ENCODE data around the gene MRPL45. TPM values are rescaled to one million over a fixed set of nuclear protein-coding genes. Genes with fewer than 3 reads are reported as not detected.

The MRPL45 gene
- total and polyA plus RNA-seq, 9 of the 15 experiments (the other 6 are each of a cell fraction or from before 2014, with no cell fraction given): 48.4 to 228 (median 76.8) TPM

DNA sequence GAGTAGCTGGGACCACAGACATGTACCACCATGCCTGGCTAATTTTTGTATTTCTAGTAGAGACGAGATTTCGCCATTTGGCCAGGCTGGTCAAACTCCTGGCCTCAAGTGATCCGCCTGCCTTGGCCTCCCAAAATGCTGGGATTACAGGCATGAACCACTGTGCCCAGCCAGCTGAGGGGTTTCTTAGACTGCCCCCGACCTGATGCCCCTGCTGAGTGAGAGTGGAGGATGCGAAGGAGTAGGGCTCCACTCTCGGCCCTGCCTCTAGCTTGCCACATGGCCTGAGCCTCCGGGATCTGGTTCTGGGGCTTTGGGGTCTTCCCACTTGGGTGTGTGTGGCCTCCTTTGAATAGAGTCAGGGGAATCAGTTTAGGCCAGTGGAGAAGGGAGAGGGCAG, 35.8 kb downstream of the MRPL45 start:
- DNase-seq (ENCODE audit: extremely low read depth in 1 of 4, low spot score in 3 of 4): no peak

More for the DNA sequence above, 35.8 kb downstream of the MRPL45 start:
- ChIA-PET POLR2A (interaction anchor here (1.5 kb wide), 1 partner anchor 22 kb away, joined by 3 read pairs; no protein-coding TSS in a partner anchor), CTCF (ENCODE audit: low intra/inter-chr PET ratio) (interaction anchor here (1.0 to 2.4 kb wide), 3 partner anchors 16 to 89 kb away, joined by 3 to 20 read pairs (median 5); no protein-coding TSS in a partner anchor)
- in situ Hi-C loops (cut with MboI) (no loop called here), intact Hi-C loops (cut with micrococcal nuclease) (loop anchor here (5.0 kb wide), 1 partner anchor 80 kb away; no protein-coding TSS in a partner anchor)
- WGBS (ENCODE audit: insufficient coverage, low coverage, missing lambda C conversion rate): 2% methylated on average over 7 of the region's 7 CpGs
- Histone ChIP-seq H3K9ac (ENCODE audit: insufficient read depth in 1 of 2, low read depth in 2 of 2, low read length in 2 of 2) (no peak overlapping the region), H3K36me3 (ENCODE audit: control insufficient read depth, insufficient read depth, low read length) (no peaks in the 10 kb centered on the region), H3K4me2 (ENCODE audit: insufficient read depth, low read length) (no peak overlapping the region), H3K27me3 (ENCODE audit: control insufficient read depth in 2 of 2, insufficient read depth in 2 of 2, low read length in 2 of 2) (peaks cover 73 to 98% of the 10 kb centered on the region in 2 experiments), H3K9me3 (replicated peaks; ENCODE audit: control insufficient read depth, insufficient read depth, low read depth, low read length) (no peaks in the 10 kb centered on the region), H3K4me3 (no peak overlapping the region), H3K79me2 (ENCODE audit: control insufficient read depth, insufficient read depth, low read length) (no peaks in the 10 kb centered on the region), H3K4me1 (replicated peaks in 1 of 2; ENCODE audit: control insufficient read depth in 2 of 2, insufficient read depth in 2 of 2, low read length in 2 of 2) (peaks cover 0 to 17% of the 10 kb centered on the region in 2 experiments; a peak in 1 of 5 replicates), H2AFZ (ENCODE audit: low read depth, low read length) (no peak overlapping the region), H3K9me1 (ENCODE audit: control insufficient read depth, insufficient read depth, low read length) (no peaks in the 10 kb centered on the region), H3K27ac (ENCODE audit: extremely low read depth, low read depth, low read length) (no peak overlapping the region), H4K20me1 (replicated peaks; ENCODE audit: control insufficient read depth, insufficient read depth, low read length) (peaks cover 18% of the 10 kb centered on the region)
- TF ChIP-seq ZNF707 (CRISPR knock-in tag; conservative IDR thresholded peaks at IDR 0.05): no peak
- TF ChIP-seq, protein P1, sequence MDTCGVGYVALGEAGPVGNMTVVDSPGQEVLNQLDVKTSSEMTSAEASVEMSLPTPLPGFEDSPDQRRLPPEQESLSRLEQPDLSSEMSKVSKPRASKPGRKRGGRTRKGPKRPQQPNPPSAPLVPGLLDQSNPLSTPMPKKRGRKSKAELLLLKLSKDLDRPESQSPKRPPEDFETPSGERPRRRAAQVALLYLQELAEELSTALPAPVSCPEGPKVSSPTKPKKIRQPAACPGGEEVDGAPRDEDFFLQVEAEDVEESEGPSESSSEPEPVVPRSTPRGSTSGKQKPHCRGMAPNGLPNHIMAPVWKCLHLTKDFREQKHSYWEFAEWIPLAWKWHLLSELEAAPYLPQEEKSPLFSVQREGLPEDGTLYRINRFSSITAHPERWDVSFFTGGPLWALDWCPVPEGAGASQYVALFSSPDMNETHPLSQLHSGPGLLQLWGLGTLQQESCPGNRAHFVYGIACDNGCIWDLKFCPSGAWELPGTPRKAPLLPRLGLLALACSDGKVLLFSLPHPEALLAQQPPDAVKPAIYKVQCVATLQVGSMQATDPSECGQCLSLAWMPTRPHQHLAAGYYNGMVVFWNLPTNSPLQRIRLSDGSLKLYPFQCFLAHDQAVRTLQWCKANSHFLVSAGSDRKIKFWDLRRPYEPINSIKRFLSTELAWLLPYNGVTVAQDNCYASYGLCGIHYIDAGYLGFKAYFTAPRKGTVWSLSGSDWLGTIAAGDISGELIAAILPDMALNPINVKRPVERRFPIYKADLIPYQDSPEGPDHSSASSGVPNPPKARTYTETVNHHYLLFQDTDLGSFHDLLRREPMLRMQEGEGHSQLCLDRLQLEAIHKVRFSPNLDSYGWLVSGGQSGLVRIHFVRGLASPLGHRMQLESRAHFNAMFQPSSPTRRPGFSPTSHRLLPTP (IDR thresholded peaks at IDR 0.05; ENCODE audit: borderline replicate concordance, extremely low read depth, insufficient read length): no peak
- TF ChIP-seq, protein P2, sequence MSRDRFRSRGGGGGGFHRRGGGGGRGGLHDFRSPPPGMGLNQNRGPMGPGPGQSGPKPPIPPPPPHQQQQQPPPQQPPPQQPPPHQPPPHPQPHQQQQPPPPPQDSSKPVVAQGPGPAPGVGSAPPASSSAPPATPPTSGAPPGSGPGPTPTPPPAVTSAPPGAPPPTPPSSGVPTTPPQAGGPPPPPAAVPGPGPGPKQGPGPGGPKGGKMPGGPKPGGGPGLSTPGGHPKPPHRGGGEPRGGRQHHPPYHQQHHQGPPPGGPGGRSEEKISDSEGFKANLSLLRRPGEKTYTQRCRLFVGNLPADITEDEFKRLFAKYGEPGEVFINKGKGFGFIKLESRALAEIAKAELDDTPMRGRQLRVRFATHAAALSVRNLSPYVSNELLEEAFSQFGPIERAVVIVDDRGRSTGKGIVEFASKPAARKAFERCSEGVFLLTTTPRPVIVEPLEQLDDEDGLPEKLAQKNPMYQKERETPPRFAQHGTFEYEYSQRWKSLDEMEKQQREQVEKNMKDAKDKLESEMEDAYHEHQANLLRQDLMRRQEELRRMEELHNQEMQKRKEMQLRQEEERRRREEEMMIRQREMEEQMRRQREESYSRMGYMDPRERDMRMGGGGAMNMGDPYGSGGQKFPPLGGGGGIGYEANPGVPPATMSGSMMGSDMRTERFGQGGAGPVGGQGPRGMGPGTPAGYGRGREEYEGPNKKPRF (IDR thresholded peaks at IDR 0.05; ENCODE audit: low read depth, low read length): no peak
- no peak for TF ChIP-seq FOXM1 (IDR thresholded peaks at IDR 0.05; ENCODE audit: low read depth)
- TF ChIP-seq FOXM1 (CRISPR knock-in tag; IDR thresholded peaks at IDR 0.05; ENCODE audit: low read depth): no peak
- no peak for TF ChIP-seq POLR3G (IDR thresholded peaks at IDR 0.05; ENCODE audit: extremely low read depth, insufficient read length, insufficient replicate concordance)
- no peak for TF ChIP-seq ZNF699 (CRISPR knock-in tag; IDR thresholded peaks at IDR 0.05; ENCODE audit: insufficient replicate concordance)
- TF ChIP-seq, protein P3, sequence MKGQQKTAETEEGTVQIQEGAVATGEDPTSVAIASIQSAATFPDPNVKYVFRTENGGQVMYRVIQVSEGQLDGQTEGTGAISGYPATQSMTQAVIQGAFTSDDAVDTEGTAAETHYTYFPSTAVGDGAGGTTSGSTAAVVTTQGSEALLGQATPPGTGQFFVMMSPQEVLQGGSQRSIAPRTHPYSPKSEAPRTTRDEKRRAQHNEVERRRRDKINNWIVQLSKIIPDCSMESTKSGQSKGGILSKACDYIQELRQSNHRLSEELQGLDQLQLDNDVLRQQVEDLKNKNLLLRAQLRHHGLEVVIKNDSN (CRISPR knock-in tag; IDR thresholded peaks at IDR 0.05): no peak
- no peak for ATAC-seq
- no peak for FAIRE-seq
- no TSS peak for BruUV-seq (replicated peaks)

Data from K562 (cell line).